Gastrocnemius medialis (tissue), 4 donors: Measurements from ENCODE around the gene MVD.

Source experiments
- POLR2A ChIP-seq, 2 donors: fragments of 450-650 bp; IDR thresholded peaks; one replicate each; pipeline ENCODE4 v1.6.1; 2017; ENCODE audit warnings: antibody characterized with exemption in 2 of 2, mild to moderate bottlenecking in 2 of 2, moderate library complexity in 2 of 2
- TF ChIP-seq, protein P1 (sequence below), 5 experiments: fragments of 450-650 bp in 3 of 5; fragments of 200-600 bp in 2 of 5; sonication (generic) in 2 of 5; IDR thresholded peaks in 4 of 5; conservative IDR thresholded peaks in 1 of 5; 1 replicate in 4 of 5; 2 replicates in 1 of 5; pipeline ENCODE4 v1.5.1; 2016 to 2019; ENCODE audit warnings: antibody characterized with exemption in 5 of 5, mild to moderate bottlenecking in 3 of 5, moderate library complexity in 3 of 5

DNA sequence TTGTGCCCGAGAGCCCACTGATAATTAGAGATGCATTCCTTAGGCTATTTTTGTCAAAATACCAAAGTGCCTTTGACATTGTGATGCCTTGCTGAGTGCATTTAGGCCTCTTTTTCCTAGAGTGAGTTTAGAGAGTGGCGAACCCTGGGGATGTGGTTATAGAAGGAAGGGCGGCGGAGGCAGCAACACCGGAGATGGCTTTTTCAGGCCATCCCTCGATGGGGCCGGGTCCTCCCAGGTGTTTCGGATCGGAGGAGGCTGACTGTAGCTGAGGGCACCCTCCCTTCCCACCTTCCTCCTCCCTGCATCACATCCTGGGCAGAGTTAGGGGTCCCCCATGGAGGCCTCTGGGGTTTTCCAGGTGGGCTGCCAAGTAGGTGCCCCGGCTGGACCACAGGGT, 30.0 kb upstream of the MVD start:
- TF ChIP-seq, protein P1, sequence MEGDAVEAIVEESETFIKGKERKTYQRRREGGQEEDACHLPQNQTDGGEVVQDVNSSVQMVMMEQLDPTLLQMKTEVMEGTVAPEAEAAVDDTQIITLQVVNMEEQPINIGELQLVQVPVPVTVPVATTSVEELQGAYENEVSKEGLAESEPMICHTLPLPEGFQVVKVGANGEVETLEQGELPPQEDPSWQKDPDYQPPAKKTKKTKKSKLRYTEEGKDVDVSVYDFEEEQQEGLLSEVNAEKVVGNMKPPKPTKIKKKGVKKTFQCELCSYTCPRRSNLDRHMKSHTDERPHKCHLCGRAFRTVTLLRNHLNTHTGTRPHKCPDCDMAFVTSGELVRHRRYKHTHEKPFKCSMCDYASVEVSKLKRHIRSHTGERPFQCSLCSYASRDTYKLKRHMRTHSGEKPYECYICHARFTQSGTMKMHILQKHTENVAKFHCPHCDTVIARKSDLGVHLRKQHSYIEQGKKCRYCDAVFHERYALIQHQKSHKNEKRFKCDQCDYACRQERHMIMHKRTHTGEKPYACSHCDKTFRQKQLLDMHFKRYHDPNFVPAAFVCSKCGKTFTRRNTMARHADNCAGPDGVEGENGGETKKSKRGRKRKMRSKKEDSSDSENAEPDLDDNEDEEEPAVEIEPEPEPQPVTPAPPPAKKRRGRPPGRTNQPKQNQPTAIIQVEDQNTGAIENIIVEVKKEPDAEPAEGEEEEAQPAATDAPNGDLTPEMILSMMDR (IDR thresholded peaks at IDR 0.05 in 4 of 5, conservative IDR thresholded peaks at IDR 0.05 in 1 of 5): no peak
- TF ChIP-seq POLR2A (IDR thresholded peaks at IDR 0.05): no peak
